ENCODE results near the gene NACC1.

The NACC1 gene

DNA sequence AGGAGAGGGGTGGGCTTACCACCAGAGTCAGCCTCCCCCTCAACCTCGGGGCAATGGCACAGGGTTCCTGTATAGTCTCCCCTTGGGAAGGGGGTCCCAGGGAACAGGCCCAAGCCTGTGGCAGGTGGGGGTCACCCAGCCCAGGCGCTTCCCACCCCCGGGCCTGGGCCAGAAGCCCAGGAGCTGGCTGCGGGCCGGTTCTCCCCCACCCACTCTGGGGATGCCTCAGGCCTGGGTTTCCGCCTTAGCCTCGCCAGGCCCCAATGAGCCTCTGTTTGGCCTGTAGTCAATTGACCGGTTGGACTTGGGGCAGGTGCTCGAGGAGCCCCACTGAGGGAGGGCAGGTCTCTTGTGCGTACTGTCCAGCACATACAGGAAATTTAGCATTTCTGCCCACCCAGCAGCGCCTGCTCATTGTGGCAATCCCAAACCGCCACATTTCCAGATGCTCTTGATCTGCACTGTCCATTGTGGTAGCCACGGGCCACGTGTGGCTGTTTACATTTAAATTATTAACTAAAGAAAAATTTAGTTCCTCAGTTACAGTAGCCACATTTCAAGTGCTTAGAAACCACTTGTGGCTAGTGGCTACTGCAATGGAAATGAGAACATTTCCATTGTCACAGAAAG, 25.3 kb upstream of the NACC1 start:
- no peak for DNase-seq (ENCODE audit: insufficient read length, low spot score)
- no peak for TF ChIP-seq POLR2A (IDR thresholded peaks at IDR 0.05; ENCODE audit: low read depth, low read length)
- FAIRE-seq, result no peak

DNA sequence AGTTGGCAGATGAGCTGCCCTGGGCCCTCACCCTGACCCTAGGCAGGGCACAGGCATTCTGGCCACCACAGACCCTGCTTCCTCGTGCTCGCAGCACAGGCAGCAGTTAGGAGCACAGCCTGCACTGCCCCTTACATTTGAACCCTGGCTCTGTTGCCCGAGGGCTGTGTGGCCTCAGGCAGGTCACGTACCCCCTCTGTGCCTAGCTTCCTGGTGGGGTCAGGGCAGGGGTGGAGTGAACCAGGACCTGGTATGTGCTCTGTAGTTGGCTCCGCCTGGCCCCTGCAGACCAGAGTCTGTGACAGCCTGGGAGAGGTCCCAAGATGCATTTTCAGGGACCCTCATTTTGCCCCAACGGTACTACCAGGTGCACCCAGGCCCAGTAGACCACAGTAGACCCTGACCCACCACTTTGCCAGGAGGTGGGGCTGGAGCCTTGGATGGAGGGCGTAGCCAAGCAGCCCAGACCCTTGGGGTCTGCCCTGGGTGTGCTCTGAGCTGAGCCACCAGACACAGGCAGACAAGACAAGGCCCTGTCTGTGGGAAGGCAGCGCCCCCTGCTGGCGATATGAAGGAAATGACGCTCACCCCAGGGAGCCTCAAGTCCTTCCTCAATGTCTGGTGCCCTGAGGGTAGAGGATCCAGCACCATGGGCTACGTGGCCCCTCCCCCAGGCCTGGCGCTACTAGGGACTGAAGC, 24.5 kb upstream of the NACC1 start:
- TF ChIP-seq POLR2A (IDR thresholded peaks at IDR 0.05; ENCODE audit: low read depth, low read length), result no peak
- DNase-seq (ENCODE audit: insufficient read length, low spot score) (peak; percentile 97), FAIRE-seq (peak; percentile 73)

DNA sequence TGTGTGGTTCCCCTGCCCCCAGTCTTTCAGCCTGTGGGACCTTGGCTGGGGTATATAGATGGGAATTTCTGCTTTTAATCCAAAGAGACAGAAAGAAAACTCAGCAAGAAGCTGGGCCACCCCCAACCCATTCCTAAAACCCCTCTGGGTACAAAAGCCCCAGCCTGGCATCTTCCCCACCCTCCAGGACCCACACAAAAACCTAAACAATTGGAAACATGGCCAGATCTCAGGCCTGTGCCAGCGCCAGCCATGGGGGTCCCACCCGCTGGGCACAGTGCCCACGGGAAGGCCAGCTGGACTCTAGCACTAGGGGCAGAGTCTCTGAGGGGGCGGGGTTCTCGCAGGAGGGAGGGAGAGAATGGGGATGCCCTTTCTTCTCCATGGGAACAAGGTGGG, 24.0 kb upstream of the NACC1 start:
- TF ChIP-seq POLR2A (IDR thresholded peaks at IDR 0.05; ENCODE audit: low read depth, low read length), result no peak
- DNase-seq (ENCODE audit: insufficient read length, low spot score) (no peak), FAIRE-seq (no peak)

DNA sequence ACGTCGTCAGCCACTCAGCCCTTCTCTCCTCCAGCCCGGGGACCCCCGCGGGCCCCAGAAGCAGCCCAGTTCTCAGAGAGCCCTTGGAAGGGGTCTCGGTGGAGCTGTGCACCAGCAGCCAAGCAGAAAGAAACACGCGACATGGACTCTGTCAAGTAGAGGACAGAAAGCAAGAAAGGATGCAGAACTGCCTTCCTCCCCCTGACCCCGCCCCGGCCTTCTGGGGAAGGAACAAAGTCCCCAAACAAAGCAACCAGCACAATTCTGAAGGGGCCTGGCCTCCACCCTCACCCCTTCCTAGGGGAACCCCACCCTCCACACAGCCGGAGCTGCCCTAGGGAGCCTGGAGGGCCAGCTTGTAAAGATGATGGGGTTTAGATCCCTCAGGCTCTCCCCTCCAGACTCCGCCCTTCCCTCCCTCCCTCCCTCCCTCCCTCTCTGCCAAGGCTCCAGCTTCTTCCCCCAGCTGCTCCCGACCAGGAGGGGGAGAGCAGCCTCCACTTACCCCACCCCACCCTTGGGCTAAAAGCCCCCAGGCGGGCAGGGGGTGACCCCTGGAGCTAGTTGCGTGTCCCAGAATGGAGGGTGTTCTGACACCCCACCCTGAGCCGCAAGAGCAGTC, 23.2 kb upstream of the NACC1 start:
- no peak for FAIRE-seq
- no peak for TF ChIP-seq POLR2A (IDR thresholded peaks at IDR 0.05; ENCODE audit: low read depth, low read length)
- DNase-seq (ENCODE audit: insufficient read length, low spot score), result no peak

DNA sequence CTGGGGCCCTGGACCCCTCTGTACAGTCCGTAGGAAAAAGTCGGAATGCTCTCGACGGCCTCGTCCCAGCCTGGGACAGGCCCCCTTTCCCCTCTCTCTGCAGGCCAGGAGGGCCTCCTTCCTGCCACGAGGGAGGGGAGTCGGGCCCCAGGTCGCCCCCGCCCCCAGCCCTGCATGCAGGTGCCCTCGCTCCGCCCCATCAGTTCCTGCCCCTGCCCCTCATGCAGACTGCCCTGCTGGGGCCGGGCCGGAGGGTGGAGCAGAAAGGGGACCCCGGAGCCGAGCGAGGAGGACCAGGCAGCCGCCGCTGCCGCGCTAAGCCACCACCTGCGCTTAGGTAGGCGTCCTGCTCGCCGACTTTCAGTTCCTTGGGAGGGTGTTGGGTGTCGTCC, 22.7 kb upstream of the NACC1 start:
- DNase-seq (ENCODE audit: insufficient read length, low spot score) (no peak), FAIRE-seq (no peak)
- no peak for TF ChIP-seq POLR2A (IDR thresholded peaks at IDR 0.05; ENCODE audit: low read depth, low read length)

DNA sequence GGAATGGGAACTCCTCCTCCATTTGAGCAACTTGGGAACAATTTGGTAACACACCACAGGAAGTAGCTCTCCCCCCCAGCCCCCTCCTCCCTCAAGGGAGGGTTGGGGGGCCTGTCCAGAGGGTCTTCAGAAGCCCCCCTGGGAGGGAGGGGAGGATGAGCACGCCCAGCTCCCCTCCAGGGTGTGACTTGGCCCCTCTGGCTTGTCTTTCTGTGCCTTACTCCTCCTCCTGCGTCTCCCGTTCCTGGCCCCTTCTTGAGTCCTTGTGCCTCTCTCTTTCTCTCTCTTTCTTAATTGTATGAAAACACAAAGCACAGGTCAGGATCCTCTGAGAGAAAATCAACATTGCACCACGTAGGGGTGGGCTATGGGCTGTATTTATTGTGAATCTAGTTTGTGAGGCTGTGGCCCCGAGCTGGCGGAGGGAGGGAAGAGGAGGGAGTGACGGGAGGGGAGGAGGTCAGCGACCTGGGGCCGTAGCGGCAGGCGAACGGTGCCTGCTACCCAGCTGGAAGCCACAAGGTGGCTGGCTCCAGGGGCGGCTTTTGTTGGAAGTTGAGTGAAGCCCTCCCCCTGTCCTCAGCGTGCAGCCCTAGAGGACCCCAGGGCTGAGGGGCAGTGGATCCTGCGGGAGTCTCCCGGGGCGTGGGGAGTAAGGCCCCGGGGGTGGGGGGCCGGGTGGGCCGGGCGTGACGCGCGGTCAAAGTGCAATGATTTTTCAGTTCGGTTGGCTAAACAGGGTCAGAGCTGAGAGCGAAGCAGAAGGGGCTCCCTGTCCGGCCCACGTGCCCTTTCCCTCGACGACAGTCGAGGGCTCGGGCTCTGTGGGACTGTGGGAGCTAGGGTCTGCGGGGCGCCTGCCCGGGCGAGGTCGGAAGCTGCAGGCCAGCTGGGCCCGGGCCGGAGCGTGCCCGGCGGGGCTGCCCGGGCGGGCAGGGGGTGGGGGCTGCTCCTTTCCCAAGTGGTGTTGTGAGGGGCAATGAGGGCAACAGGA, 21.8 kb upstream of the NACC1 start:
- no peak for DNase-seq (ENCODE audit: insufficient read length, low spot score)
- no peak for FAIRE-seq
- TF ChIP-seq POLR2A (IDR thresholded peaks at IDR 0.05; ENCODE audit: low read depth, low read length), result no peak

DNA sequence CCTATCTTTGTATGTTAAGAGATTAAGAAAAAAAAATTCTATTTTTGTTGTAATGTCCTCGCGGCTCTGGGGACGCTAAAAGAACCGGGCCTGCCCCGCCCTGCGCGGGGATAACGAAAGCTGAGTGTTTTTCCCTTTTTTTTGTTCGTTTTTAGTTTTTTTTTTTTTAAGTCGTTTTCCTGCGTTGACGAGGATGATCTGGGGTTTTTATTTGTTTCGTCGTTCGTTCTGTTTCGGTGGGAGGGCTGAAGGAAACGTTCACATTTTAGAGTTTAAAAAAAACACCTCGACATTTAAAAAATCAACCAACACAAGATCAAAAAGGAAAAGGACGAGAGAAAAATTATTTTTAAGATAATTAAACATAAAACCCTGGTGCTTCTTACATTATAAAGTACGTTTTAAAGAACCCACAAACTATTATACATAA, 21.0 kb upstream of the NACC1 start:
- no peak for FAIRE-seq

DNA sequence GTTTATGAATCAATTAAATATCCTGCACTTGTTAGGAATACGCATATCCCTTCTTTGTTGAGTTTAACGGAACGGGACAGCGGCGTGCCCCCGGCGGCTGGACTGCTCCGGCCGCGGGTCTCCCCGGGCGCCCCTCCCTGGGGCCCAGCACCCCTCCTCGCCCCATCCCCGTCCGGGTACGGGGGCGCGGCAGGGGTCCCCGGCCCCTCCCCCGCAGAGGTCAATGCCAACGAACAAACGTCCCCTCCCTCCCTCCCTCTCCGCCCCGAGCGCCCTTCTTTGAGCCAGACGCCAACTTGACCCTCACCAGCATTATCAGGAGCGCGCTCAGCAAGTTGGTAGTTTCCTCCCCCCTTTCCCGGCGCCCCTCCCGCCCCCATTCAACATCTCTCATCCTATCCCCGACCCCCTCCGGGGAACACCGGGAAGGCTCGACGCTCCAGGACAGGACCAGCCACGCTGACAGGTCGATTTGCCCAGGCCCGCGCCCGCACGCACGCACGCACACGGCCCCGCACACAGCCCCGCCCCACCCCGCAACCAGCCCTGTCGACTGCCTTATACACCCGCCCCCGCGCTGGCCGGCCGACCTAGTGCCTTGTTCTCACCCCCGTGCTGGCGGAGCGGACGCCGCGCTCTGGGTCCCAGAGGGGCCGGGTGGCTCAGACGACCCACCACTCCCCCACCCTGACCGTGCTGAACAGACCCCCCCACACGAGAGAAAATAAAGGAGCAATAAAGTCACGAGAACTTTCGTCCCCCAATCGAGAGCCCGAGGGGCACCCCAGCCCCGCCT, 20.4 kb upstream of the NACC1 start:
- DNase-seq (ENCODE audit: insufficient read length, low spot score), result no peak

More for the DNA sequence above, 21.0 kb upstream of the NACC1 start:
- TF ChIP-seq POLR2A (IDR thresholded peaks at IDR 0.05; ENCODE audit: low read depth, low read length), result no peak
- no peak for DNase-seq (ENCODE audit: insufficient read length, low spot score)

DNA sequence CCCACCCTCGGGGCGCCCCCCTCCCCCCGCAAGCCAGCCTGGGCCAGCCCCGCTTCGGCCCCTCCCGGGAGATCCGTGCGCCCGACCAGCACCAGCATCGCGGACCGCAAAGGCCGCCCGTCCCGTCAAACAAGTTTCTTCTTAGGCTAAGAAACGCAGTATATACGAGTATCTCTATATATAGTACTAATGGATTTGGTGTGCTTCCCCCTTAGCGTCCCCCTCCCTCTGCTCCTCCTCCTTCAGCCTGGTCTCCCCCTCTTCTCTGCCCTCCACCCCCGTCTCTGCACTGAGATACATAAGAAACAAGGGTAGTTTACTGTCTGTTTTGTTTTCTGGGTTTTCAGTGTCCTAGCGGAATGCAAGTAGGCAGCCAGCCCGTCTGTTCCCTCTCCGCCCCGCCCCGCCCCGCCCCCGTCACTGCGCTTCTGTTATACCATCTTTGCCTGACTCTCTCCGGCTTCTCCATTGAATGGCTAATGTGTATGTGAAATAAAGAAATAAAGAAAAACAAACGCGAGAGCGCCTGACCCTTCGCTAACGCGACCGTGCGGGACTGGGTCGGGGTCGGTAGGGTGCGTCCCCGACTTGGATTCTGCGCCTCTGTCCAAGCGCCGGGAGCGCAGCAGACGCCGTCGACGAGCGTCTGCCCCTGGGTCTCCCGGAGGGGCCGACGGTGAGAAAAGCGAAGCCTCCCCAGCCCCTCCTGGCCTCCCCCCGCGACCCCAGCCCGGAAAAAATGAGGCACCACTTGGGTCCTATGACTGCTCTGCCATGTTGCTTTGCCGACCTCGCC, 19.6 kb upstream of the NACC1 start:
- FAIRE-seq, result no peak
- no peak for DNase-seq (ENCODE audit: insufficient read length, low spot score)
- TF ChIP-seq POLR2A (IDR thresholded peaks at IDR 0.05; ENCODE audit: low read depth, low read length), result no peak

More for the DNA sequence above, 20.4 kb upstream of the NACC1 start:
- FAIRE-seq, result no peak
- TF ChIP-seq POLR2A (IDR thresholded peaks at IDR 0.05; ENCODE audit: low read depth, low read length), result no peak

DNA sequence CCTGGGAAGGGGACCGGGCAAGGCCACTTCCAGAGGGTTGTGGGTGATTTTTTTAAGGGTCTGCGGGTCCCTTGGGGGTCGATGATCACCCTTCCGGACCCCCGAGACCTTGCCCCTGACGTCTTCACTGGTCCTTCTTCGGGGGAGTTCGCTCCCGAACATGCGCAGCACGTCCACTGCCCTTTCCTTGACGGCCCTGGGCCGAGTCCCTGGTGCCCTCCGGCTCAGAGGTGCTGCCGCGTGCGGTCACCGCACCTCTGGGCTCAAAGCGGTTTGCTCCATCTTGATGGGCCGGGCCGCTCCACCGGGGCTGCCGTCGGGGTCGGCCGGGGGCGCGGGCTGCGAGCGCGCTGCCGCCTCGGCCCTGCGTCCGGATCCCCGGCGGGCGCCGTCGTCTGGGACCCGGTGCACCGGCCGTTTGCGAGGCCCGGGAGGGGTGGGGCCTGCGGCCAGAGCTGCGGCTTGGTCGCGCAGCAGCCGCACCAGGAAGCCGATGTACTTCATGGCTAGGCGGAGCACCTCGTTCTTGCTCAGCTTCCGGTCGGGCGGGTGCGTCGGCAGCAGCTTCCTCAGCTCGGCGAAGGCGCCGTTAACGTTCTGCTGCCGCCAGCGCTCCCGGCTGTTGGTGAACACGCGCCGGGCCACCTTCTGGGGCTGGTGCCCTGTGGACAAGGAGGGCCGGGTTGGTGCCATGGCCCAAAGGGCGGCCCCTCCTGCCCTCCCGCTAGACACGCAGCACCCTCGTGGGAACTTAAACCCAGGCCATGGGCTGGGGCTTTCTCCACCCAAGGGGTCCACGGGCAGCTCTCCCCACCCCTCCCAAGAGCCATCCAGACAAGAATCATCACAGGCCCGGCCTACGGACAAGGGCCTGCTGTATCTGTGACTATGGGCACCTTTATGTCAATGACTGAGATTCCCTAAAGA, 18.7 kb upstream of the NACC1 start:
- no peak for TF ChIP-seq POLR2A (IDR thresholded peaks at IDR 0.05; ENCODE audit: low read depth, low read length)
- no peak for FAIRE-seq
- DNase-seq (ENCODE audit: insufficient read length, low spot score), result no peak

DNA sequence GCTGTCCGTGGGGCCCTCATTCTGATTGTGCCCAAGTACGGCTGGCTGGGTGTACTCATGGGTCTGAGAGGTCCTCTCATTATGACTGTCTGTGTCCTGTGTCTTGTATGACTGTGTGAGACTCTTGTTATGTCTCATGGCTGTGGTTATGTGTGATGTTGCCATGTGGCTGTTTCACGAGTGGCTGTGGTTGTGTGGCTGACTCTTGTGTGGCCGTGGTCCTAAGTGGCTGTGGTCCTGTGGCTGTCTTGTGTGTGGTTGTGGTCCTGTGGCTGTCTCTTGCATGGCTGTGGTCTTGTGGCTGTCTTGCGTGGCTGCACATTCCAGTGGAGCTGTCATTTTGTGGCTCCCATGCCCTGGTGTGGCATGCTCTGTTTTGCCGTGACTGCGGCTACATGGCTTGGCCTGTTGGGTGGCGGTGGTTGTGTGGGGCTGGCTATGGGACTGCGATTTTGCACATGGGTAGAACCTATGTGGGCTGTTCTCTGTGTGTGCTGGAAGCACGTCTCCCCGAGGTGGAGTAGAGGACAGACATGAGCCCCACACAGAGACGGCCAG, 18.0 kb upstream of the NACC1 start:
- DNase-seq (ENCODE audit: insufficient read length, low spot score) (peak; percentile 63), FAIRE-seq (no peak)
- no peak for TF ChIP-seq POLR2A (IDR thresholded peaks at IDR 0.05; ENCODE audit: low read depth, low read length)

All from H54 (cell line).